GM19463 (cell line): ENCODE results near the gene EML3.
"Not testable (repeated sequence)": the region's sequence is repeated elsewhere in the genome, so short reads cannot be mapped to it uniquely, and the experiment has no call there.

Experiments used
- ATAC-seq: cut with Tn5 transposase; IDR thresholded peaks from one replicate; pipeline ENCODE4 v1.9.1; 2021; ENCODE audit warnings: mild to moderate bottlenecking, moderate library complexity; ENCODE audit not compliant: unreplicated experiment

The EML3 gene

GRCh38 chr11:62573006-62573591 lies 39.5 kb downstream of the EML3 start:
- ATAC-seq = no peak

- ATAC-seq = no peak
Measured at GRCh38 chr11:62572431-62572830, 40.1 kb downstream of the EML3 start.

GRCh38 chr11:62571493-62571892 lies 41.1 kb downstream of the EML3 start:
- ATAC-seq = not testable (repeated sequence)

GRCh38 chr11:62570903-62571302 lies 41.7 kb downstream of the EML3 start:
- ATAC-seq = not testable (repeated sequence)

- no peak for ATAC-seq
Measured at GRCh38 chr11:62569611-62570010, 43.0 kb downstream of the EML3 start.

GRCh38 chr11:62567018-62567633 lies 45.4 kb downstream of the EML3 start:
- no peak for ATAC-seq

GRCh38 chr11:62566247-62566646 lies 46.3 kb downstream of the EML3 start:
- ATAC-seq = no peak

- ATAC-seq = no peak
Measured at GRCh38 chr11:62565100-62565802, 47.3 kb downstream of the EML3 start.

GRCh38 chr11:62561677-62562230 lies 50.8 kb downstream of the EML3 start:
- ATAC-seq = not testable (repeated sequence)

- ATAC-seq = no peak
Measured at GRCh38 chr11:62560566-62561103, 51.9 kb downstream of the EML3 start.

GRCh38 chr11:62559626-62560025 lies 52.9 kb downstream of the EML3 start:
- not testable (repeated sequence) for ATAC-seq

GRCh38 chr11:62559204-62559603 lies 53.4 kb downstream of the EML3 start:
- no peak for ATAC-seq

GRCh38 chr11:62558669-62559068 lies 53.9 kb downstream of the EML3 start:
- no peak for ATAC-seq

- ATAC-seq = no peak
Measured at GRCh38 chr11:62556875-62557631, 55.5 kb downstream of the EML3 start.

GRCh38 chr11:62556108-62556874 lies 56.3 kb downstream of the EML3 start:
- peak; percentile 34 for ATAC-seq

- peak; percentile 40 for ATAC-seq
Measured at GRCh38 chr11:62555464-62556107, 57.0 kb downstream of the EML3 start.

GRCh38 chr11:62554387-62555167 lies 58.0 kb downstream of the EML3 start:
- no peak for ATAC-seq

- no peak for ATAC-seq
Measured at GRCh38 chr11:62553839-62554361, 58.7 kb downstream of the EML3 start.
